Stimulated activated CD8-positive, alpha-beta memory T cell treated with anti-CD3 and anti-CD28 coated beads, Interleukin-7, amount 100 ng/mL, for 24 hours (primary cell): ENCODE results near the gene TPM1.

Experiments used
- DNase-seq: peaks from one replicate; pipeline ENCODE4 v3.0.0-alpha.2; 2020; ENCODE audit warnings: low read depth

Gene TPM1

DNA sequence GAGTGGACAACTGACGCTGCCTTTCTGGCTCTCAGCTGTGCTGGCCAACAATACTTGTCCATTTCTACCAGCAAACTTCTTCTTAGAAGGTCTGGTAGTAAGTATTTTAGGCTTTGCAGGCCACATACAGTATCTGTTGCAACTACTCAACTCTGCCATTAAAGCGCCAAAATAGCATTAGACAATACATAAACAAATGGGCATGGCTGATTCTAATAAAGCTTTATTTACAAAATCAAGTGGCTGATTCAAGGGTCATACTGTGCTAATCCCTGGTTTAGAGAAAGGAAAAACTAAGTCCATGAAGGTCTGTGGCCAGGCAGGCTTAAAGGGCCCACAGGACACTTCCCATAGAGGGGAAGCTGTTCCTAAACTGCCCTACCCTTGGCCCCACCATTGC lies 26.3 kb upstream of the TPM1 start:
- no peak for DNase-seq

DNA sequence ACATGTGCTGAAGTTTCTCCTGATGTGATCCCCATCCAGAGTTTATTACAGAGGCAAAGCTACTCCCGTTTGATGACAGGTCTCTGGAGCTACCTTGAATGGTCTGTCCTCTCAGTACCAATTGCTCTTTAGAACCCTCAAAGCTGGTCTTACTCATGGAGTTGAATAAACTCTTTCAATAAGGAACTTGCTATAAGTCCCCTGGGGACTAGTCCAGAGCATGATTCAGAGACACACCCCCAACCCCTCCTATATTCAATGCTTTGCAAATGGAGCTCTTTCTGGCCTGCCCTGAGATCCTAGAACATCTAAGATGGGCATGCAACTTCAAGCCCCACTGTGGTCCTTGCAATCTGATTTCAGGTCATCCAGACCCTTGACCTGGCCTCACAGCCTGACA lies 23.9 kb upstream of the TPM1 start:
- no peak for DNase-seq

DNA sequence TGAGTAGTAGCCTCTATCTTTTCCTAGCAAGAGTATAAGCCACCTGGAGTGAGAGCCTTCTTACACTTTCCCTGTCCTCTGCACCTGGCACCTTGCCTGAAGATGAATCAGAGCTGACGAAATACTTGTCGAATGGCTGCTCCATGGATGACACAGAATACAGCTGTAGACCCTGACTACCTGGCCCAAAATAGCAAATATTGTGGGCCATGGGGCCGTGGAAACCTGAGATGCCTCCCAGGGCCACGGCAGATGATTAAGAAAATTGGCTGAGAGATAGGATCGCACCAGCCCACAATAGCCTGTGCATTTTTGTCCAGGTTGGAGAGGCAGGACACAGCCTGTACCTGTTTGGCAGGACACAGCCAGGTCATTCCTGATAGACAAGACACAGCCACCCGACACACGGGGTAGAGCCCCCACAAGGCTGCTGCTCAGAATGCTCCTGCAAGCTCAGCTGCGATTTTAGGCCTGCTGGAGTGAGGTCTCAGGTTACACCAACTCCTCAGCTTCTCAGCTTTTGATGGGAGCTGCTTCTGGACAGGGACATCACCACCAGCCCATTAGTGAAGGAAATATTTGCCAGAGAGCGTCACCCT lies 22.9 kb upstream of the TPM1 start:
- no peak for DNase-seq

DNA sequence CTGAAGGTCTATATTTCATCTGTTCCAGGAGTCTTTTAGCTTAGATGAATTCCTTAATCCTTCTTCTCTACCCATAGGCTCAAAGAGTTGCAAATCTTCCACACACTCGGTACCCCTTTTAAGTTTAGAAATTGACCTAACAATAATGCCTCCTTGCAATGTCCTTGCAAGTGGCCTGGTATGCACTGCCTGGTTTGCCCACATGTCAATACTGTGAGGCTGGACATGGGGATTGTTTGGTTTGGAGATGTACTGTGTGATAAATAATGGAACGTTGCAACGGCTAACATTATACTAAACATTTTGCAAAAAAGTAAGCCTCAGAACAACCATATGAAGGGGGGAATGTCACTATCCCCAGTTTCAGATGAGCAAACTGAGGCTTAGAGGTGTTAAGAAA lies 22.4 kb upstream of the TPM1 start:
- DNase-seq = no peak

DNA sequence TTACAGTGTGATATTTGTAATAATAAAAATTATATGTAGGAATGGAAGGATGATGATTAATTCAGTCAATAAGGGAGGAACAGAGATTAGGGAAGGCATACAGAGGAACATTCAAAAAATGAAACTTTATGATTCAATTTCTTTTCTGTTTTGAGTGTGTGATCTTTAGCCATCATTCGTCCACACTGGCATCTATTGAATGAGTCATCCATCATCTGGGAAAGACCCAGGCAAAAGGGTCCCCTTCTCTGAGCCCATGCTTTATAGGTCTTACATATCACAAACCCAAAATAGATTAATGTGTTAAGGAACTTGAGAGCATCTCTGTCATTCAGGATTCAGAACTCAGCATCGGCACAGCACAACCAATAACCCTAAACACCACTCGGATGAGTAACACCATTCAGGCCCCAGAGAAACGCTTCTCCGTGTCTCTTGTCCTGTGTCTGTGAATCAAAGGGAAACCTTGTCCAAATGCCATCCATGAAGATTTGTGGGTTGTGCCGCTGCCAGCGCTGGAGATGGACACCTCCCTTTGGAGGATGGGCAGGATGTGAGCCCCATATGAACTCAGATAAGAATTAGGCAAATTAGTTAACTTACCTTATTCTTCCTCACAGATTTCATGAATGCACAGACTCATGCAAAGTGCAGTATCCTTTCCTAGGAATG lies 21.7 kb upstream of the TPM1 start:
- DNase-seq = no peak

DNA sequence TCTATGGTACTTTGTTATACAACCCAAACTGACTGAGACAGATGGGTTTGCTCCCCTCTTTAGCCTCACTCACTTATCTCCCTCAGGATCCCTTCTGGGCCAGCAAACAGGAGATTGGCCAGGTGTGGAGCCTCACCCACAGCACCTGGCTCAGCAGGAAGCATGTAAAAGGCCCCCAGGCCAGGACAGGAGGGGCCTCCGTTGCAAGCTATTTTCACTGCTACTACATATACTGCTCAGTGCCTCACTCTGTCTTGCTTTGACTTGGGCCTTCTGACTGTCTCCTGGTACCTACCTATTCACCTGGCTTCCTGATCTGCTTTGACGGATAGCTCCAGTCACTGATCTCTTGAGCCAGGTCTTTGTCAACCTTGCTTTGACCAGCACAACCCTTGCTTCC lies 20.4 kb upstream of the TPM1 start:
- DNase-seq = no peak

DNA sequence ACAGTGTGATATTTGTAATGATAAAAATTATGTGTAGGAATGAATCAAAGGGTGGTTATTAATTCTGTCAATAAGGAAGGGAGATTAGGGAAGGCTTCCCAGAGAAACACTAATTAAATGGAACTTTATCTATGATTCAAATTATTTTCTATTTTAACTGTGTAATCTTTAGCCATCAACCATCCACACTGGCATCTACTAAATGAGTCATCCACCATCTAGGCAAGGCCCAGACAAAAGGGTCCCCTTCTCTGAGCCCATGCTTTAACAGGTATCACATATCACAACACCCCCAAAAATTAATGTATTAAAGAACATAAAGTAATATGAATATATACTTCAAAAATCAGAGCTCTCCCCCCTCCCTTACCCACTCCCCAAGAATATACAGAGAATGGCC lies 19.9 kb upstream of the TPM1 start:
- no peak for DNase-seq

DNA sequence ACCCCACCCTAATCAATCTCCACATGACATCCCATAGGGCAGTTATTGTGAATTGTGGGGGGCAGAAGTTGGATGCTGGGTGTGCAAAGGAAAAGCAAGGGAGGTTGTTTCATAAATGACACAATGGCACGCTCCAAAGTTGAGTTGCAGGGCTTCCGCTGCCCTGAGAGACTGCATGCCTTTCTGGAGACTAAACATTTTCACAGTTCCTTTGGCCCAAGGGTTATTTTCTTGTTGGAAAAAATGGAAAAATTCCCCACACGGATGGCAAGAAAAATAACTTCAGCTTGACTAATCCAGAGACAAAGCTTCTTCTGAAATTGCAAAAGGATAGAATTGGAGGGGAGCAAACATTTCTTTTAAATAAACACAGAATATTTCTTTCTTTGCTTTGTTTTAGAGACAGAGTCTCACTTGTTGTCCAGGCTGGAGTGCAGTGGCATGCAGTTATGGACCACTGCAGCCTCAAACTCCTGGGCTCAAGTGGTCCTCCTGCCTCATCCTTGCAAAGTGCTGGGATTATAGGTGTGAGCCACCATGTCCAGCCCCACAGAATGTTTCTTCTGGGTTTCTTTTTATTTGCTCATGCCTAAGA lies 19.1 kb upstream of the TPM1 start:
- DNase-seq = no peak

DNA sequence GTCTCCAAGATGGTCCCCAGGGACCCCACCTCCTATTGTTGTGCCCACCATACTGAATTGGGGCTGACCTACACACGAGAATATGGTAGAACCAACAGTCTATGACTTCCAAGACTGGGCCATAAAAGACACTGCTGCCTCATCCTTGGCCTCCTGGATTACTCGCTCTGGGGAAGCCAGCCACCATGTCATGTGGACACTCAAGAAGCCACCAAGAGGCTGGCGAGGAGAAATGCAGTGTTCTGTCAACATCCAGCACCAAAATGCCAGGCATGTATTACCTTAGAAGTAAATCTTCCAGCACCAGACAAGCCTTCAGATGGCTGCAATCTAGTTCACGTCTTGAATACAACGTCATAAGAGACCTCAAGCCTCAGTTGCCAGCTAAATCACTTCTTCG lies 17.1 kb upstream of the TPM1 start:
- no peak for DNase-seq

DNA sequence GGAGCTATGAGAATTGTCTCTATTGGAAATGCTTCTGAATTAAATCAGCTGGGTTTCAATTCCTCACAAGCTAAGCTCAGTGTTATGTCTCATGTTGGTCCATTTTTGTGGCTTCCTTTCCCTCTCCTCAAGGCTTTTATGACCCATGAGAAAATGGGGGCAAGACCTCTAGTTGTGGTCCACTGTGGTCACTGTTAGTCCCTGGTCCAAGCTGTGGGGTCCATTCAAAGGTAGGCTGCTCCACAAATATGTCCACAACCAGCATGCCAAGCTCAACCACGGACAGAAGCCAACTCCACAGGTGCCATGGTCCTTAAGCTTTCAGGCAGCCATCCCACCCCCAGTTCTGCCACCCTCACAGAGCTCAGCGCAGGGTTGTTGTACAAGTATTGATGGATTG lies 14.9 kb upstream of the TPM1 start:
- DNase-seq = no peak

DNA sequence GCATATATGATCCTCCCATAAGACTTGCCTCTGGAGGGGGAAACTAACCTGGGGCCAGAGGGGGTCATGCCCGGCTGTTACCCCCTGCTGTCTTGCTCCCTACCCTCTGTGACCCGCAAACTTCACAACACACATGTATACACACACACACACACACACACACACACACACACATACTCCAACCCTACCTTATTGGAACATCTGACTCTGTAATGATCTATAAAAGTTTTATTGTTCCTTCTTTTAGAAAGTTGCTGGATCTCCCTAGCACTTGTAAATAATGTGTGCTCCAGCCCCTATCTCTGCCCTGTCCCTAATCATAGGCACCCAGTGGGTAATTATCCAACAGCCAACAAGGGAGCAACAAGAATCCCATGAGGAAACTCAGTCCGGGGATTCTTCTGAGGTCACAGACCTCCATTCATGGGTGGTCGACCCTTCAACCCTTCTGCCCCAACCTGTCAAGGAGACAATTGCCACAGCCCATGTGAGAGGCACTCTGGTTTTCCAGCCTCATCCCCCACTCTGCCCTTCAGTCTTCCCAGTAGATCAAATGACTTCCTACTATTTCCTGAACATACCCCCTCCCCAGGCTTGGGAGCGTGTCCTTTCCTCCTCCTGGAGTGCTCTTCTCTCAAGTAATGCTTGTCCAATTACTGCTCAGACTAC lies 14.0 kb upstream of the TPM1 start:
- DNase-seq = no peak

DNA sequence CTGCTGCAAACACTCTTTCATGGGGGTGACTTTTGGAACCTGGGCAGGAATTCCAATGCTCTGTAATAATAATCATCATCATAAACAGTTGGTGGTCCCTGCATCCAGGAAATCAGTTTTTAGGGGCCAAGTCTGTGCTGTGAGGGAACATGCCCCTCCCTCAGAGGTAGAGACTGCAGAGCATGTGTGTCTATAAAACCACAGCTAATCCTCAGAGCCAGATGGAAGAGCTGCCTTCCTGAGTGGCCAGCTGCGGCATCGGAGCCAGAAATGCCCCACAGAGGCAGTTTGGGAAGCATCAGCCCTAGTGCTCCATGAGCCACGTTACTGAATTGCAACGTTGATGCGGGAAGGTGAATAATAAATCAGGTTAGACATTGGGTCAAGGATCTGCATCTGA lies 12.9 kb upstream of the TPM1 start:
- DNase-seq = no peak

DNA sequence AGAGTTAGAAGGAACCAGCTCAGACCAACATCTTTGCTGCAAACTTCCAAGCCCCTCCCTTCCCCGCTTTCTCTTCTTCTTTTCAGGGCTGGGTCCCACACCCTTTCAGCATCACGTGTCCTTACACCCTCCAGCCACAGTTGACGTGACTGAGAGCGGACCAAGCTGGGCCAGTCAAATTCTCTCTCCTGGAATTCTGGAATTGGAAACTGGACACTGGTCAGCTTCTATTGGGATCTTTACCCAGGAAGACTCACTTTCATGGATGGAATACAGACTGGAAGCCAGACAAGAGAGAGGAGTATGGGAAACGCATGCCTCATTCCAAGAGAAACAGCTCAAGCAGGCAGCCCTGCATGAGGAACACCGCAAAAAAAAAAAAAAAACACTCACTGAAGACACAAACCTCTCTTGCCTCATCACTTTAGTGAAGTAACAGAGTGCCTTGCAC lies 12.4 kb upstream of the TPM1 start:
- DNase-seq = no peak

DNA sequence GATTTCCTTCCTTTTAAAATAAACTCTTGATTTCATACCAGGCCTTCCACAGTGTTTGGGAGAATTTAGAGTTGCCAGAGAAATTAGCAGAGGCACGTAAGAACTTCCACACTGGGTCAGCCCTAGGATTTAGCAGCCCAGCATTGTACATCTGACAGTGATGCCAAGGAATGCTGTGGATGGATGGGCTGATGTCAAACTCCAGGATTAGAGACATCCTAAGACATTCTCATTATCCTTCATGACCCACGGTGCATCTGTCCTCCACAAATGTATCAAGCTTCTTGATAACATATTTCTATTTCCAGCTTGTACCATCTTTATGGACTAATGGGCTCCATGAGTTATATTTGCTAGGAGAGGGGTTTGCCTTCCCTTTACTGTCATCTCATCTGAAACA lies 8.0 kb upstream of the TPM1 start:
- no peak for DNase-seq

DNA sequence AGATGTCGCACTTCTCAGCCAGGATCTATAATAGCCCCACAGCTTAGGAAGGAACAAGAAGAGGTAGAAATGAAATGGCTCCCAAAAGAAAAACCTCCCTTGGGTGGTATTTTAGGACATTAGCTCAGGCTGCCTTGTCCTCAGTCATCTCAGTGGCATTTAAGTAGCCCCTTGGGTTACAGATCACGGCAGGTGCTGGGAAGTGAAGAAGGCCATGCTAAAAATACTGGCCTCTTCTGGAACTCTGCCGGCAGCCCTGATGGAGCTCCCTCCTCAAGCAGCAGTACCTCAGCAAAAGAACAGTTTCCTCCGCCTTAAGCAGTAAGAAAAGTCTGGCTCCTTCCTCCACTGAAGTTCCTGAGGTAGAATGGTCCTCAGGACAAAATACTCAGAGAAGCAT lies 7.3 kb upstream of the TPM1 start:
- DNase-seq = no peak

DNA sequence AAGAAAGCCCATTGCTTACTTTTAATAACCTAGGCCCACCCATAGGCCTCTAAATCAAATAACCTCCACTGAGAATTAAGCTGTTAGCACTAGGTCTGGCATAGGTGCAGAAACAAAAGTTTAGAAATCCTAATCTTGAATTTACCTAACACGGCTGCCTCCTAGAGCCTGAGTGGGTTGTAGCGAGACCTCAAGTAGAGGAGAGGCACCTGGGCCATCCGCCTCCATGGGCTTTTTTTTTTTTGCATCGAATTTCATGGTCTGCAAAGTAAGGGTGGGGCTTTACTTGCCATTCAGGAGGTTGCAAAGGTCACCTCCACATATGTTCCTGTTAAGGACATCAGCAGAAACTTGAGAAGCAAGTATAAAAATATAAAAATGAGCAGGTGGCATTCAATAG lies 6.6 kb upstream of the TPM1 start:
- DNase-seq = no peak

DNA sequence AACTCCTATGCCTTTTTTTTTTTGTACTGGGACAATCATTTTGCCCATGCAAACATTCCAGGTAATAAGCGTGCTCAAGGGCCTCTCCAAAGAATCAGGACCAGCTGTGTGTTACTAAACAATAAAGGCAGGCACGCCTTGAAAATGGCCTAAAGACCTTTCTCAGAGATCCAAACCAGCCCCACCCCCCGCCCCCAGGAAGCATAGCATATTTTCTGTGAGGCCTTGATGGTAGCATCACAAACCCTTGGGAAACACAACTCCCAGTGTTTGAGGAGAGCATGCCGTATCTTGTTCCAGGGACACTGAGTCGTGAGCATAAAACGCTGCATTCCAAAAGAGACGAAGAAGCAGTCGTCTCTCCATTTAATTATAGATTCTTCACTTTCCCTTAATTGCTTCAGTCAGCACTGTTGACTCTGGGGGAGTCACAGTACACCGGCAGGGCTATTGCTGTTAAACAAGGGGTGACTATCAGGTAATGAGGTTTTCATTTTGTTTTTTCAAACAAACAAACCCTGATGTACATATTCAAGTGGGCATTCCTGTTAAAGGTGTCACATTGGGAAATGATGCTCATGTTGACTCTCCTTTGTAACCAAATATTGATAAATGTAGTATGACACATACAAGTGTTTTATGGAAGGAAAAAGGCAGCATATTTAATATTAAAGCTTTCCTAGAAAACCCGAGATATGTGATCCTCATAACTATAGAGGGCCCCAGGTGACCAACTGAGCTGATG lies 4.4 kb upstream of the TPM1 start:
- DNase-seq = no peak

DNA sequence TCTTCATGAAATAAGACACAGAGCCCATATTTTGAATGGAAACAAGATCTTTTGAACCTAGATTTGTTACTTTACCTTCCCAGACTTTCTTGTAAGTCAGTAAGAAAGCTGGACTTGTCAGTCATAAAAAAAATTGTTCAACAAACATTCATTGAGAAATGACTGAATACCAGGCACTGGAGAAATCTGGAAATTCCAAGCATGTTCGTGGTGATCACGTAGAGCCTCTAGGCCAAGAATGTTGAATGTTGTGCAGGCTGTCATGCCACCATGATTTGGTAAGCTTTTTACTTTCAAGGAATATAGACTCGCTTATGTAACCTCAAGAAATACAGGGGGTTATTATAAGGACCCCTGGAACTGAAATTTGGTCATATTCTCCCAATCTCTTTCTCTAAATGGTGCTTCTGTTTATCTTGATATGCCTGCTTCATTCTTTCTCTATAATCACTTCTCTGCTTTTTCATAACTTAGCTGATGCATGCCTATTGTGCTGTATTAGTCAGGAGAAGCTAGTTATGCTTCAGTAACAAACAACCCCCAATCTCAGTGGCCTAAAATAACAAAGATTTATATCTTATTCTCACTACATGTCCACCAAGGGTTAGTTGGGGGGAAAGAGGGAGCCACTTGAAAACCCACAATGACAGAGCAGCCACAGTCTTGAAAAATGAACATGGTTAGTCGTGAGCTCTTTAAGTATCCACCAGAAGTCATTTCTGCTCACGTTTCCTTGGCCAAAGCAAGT lies 3.4 kb upstream of the TPM1 start:
- DNase-seq = no peak

DNA sequence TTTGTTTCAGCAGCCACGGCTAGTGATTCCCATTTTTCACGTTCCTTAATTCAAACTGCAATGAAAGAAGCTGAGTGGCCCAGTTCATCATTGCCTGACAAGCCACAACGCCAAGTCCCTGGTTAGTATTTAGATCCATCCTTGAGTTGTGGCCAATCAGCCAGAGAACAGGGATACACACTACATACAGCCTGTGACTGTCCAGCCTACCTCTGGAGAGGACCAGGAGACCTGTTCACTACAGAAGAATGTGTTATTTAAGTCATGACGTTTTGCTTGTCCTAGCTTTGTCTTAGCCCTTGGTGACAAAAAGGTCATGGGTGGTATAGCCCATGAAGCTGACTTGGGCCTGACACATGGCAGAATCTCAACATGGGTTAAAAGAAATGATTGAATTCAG lies 2.7 kb upstream of the TPM1 start:
- DNase-seq = no peak

DNA sequence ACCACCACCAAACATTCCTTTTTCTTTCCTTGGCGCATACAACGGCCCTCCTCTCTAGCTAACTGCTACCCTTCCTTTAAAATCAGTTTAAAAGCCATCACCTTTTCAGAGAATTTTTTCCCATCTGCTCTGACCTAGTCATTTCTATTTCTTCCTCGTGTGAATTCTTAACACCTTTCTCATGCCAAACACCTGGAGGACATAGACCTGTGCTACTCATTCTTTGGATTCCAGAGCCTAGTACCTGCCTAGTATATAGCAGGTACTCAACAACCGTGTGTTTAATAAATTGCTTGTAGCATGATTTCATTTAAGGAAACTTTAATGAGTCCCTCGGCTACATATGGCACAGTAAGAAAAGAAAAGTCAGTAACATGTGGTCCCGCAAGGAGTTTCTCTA lies 2.0 kb upstream of the TPM1 start:
- no peak for DNase-seq

DNA sequence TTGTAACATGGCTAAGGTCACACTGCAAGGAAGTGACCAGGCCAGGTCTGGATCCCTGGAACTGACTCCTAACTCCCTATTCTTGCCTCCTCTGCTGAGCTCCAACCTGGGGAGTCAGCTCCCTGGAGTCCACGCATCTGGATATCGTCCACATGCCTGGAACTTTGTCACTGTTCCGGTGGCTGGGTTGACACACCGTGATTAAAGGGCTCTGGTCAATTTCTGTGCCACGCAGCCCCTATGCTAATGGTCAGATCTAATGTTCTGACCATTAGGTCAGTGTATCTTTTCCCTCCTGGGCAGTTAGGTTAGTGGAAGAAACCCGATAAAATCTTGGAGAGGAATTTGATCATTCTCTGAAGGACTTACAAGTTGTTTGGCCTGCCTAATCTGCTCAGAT lies 1.6 kb upstream of the TPM1 start:
- DNase-seq = no peak

DNA sequence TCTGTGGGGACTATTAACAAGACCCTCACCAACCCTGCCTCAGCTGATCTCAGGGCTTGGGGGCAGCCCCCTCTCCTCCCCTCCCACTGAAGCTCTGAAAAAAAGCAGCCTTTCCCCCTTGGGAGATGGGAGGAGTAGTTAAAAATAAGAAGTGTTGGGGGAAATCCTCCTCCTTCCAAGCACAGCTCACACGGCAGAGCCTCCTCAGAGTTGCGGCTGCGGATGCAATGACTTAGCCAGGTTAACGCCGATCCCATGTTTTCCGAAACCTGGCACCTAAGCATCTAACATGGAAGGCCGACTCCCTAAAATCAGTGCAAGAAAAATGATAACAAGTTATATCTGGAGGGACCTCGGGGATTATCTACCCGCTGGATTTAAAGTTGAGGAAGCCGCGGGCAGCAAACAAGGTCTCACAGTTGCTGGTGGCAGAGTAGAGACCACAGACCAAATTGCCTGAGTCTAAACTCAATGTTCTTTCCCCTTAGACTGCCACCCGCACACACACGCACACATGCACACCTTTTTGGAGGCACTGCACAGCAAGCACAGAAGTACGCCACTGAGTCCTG lies 1.1 kb upstream of the TPM1 start:
- no peak for DNase-seq
